ENCODE results near the gene TMEM214.

TMEM214 gene
- total RNA-seq: 30.6 to 41.6 (median 36.8) reads per million in 3 donors

DNA sequence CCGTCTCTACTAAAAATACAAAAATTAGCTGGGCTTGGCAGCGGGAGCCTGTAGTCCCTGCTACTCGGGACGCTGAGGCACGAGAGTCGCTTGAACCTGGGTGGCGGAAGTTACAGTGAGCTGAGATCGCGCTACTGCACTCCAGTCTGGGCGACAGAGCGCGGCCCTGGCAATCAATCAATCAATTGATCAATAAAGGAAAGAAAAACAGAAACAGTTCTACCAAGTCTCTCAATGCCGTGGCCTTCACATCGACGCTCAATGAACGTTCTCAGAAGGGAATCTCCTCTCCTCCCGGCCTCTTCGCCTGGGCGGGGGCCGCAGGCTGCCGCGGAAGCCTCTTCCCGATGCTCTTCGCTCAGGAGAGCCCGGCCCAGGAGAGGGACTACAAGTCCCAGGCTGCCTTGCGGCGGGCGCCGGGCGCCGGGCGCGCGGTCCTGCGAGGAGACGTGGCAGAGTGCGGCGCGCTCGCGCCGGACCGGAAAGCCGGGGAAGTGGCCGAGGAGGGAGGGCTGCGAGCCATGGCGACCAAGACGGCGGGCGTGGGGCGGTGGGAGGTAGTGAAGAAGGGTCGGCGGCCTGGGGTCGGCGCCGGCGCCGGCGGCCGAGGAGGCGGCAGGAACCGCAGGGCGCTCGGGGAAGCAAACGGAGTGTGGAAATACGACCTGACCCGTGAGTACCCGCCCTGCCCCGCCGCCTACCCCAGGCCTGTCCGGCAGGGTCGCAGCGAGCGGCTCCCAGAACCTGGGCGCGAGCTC, at the start of gene TMEM214:
Gene TMEM214 (plus strand): TSS at position 471 of the 758 bp plus-strand sequence. CDS start 51 bp downstream, at position 522.
- peaks cover 22% of the 10 kb centered on the region for H3K36me3 ChIP-seq (ENCODE audit: control insufficient read depth, insufficient read depth, low read length)

GRCh38 chr2:26983746-26984145, 49.0 kb upstream of the TMEM214 start:
- Histone ChIP-seq H3K4me1 (ENCODE audit: control insufficient read depth, insufficient read depth, low read length, poor library complexity, severe bottlenecking) (no peaks in the 10 kb centered on the region), H3K36me3 (ENCODE audit: control insufficient read depth, insufficient read depth, low read length) (no peaks in the 10 kb centered on the region), H3K27me3 (replicated peaks; ENCODE audit: control insufficient read depth, insufficient read depth, low read length, poor library complexity, severe bottlenecking) (no peaks in the 10 kb centered on the region), H3K27ac (ENCODE audit: insufficient read depth, low read length, poor library complexity, severe bottlenecking) (no peak overlapping the region), H3K4me3 (ENCODE audit: insufficient read depth, low read depth, low read length, poor library complexity, severe bottlenecking) (no peak overlapping the region), H3K9me3 (ENCODE audit: control insufficient read depth, low read length) (no peaks in the 10 kb centered on the region)
- no peak for DNase-seq

More for the DNA sequence above, at the start of gene TMEM214:
- peaks cover 14% of the 10 kb centered on the region for H3K4me1 ChIP-seq (ENCODE audit: control insufficient read depth, insufficient read depth, low read length, poor library complexity, severe bottlenecking)
- no peaks in the 10 kb centered on the region for H3K27me3 ChIP-seq (replicated peaks; ENCODE audit: control insufficient read depth, insufficient read depth, low read length, poor library complexity, severe bottlenecking)
- peak within 1 kb of the TSS; percentile 78 for H3K27ac ChIP-seq (ENCODE audit: insufficient read depth, low read length, poor library complexity, severe bottlenecking)
- peak within 1 kb of the TSS; percentile 80 for H3K4me3 ChIP-seq (ENCODE audit: insufficient read depth, low read depth, low read length, poor library complexity, severe bottlenecking)
- no peaks in the 10 kb centered on the region for H3K9me3 ChIP-seq (ENCODE audit: control insufficient read depth, low read length)
- peak; percentile 49 to 68 (median 63) for DNase-seq

DNA sequence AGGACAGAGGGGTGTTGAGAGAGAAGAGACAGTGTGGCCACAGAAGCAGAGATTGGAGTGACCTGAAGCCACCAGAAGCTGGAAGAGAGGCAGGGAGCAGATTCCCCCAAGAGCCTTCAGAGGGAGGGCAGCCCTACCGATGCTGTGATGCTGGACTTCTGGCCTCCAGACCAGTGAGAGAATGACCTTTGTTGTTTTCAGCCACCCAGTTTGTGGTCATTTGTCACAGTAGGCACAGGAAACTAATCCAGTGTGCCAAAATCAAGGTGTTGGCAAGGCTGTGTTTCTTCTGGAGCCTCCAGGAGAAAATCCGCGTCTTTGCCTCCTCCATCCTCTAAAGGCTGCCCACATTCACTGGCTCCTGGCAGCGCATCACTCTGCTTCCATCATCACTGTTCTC, 47.0 kb upstream of the TMEM214 start:
- Histone ChIP-seq H3K36me3 (ENCODE audit: control insufficient read depth, insufficient read depth, low read length) (no peaks in the 10 kb centered on the region), H3K4me3 (ENCODE audit: insufficient read depth, low read depth, low read length, poor library complexity, severe bottlenecking) (no peak overlapping the region), H3K27me3 (replicated peaks; ENCODE audit: control insufficient read depth, insufficient read depth, low read length, poor library complexity, severe bottlenecking) (no peaks in the 10 kb centered on the region), H3K27ac (ENCODE audit: insufficient read depth, low read length, poor library complexity, severe bottlenecking) (no peak overlapping the region), H3K4me1 (ENCODE audit: control insufficient read depth, insufficient read depth, low read length, poor library complexity, severe bottlenecking) (no peaks in the 10 kb centered on the region), H3K9me3 (ENCODE audit: control insufficient read depth, low read length) (no peaks in the 10 kb centered on the region)
- DNase-seq: no peak

- no peak for DNase-seq
- Histone ChIP-seq H3K27me3 (replicated peaks; ENCODE audit: control insufficient read depth, insufficient read depth, low read length, poor library complexity, severe bottlenecking) (no peaks in the 10 kb centered on the region), H3K27ac (ENCODE audit: insufficient read depth, low read length, poor library complexity, severe bottlenecking) (no peak overlapping the region), H3K36me3 (ENCODE audit: control insufficient read depth, insufficient read depth, low read length) (no peaks in the 10 kb centered on the region), H3K4me3 (ENCODE audit: insufficient read depth, low read depth, low read length, poor library complexity, severe bottlenecking) (no peak overlapping the region), H3K9me3 (ENCODE audit: control insufficient read depth, low read length) (no peaks in the 10 kb centered on the region), H3K4me1 (ENCODE audit: control insufficient read depth, insufficient read depth, low read length, poor library complexity, severe bottlenecking) (no peaks in the 10 kb centered on the region)
These were observed 46.2 kb upstream of the TMEM214 start for GRCh38 chr2:26986576-26986975.

DNA sequence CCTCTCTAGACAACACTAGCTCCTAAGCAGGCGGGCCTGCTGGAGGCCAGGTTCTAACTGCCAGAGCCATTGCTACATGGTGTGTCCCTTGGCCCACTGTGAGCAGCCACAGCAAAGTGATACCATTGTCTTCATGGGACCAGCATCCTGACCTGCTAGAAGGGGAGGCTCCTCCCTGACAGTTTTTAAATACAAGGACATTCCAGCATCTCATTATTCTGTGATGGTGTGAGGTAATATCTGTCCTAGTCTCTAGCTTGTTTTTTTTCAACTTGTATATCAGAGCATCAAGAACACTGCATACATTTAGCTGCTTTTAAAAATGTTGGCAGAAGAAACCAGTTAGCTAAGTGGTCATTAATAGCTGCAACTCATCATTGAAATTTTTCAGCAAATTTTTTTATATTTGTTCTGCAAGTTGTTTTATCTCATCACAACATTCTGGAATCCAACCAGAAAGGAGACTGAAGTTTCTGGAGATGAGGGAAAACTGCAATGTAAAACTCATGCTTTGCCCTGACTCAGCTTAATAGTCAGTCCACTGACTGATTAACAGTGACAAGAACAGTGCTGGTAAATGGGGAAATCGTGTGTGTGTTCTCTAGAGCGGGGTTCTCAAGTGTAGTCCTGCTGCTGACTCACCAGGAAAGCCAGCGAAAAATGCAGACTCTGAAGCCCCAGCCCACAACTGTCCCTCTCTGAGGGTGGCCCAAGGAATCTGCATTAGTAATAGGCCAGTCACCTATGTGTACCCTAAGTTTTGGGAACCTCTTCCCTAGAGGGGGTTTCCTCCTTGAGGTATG, 44.5 kb upstream of the TMEM214 start:
- no peaks in the 10 kb centered on the region for H3K9me3 ChIP-seq (ENCODE audit: control insufficient read depth, low read length)
- DNase-seq: no peak
- H3K27me3 ChIP-seq (replicated peaks; ENCODE audit: control insufficient read depth, insufficient read depth, low read length, poor library complexity, severe bottlenecking): no peaks in the 10 kb centered on the region
- no peak overlapping the region for H3K27ac ChIP-seq (ENCODE audit: insufficient read depth, low read length, poor library complexity, severe bottlenecking)
- no peak overlapping the region for H3K4me3 ChIP-seq (ENCODE audit: insufficient read depth, low read depth, low read length, poor library complexity, severe bottlenecking)
- no peaks in the 10 kb centered on the region for H3K4me1 ChIP-seq (ENCODE audit: control insufficient read depth, insufficient read depth, low read length, poor library complexity, severe bottlenecking)
- H3K36me3 ChIP-seq (ENCODE audit: control insufficient read depth, insufficient read depth, low read length): no peaks in the 10 kb centered on the region

DNA sequence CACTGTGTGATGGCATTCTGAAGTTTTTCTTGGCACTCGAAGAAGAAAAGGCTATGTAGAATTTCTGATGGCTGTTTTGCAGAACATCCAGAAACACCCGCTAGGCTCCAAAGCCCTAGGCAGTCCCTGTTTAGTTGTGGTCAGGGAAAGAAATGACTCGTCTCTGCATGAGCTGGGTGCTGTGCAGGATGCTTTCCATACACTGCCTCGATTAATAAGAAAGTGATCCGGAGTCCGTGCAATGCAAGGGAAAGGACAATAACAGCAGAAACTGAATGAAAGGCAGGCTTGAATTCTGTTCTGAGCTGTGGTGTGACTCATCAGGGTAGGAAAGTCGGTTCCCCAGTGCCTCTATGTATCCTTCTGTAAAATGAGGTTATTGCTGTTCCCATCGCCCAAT, 43.6 kb upstream of the TMEM214 start:
- H3K4me1 ChIP-seq (ENCODE audit: control insufficient read depth, insufficient read depth, low read length, poor library complexity, severe bottlenecking): no peaks in the 10 kb centered on the region
- no peak for DNase-seq
- H3K36me3 ChIP-seq (ENCODE audit: control insufficient read depth, insufficient read depth, low read length): no peaks in the 10 kb centered on the region
- no peaks in the 10 kb centered on the region for H3K27me3 ChIP-seq (replicated peaks; ENCODE audit: control insufficient read depth, insufficient read depth, low read length, poor library complexity, severe bottlenecking)
- no peak overlapping the region for H3K27ac ChIP-seq (ENCODE audit: insufficient read depth, low read length, poor library complexity, severe bottlenecking)
- H3K4me3 ChIP-seq (ENCODE audit: insufficient read depth, low read depth, low read length, poor library complexity, severe bottlenecking): no peak overlapping the region
- H3K9me3 ChIP-seq (ENCODE audit: control insufficient read depth, low read length): no peaks in the 10 kb centered on the region

- Histone ChIP-seq H3K9me3 (ENCODE audit: control insufficient read depth, low read length) (no peaks in the 10 kb centered on the region), H3K4me1 (ENCODE audit: control insufficient read depth, insufficient read depth, low read length, poor library complexity, severe bottlenecking) (no peaks in the 10 kb centered on the region), H3K4me3 (ENCODE audit: insufficient read depth, low read depth, low read length, poor library complexity, severe bottlenecking) (no peak overlapping the region), H3K27ac (ENCODE audit: insufficient read depth, low read length, poor library complexity, severe bottlenecking) (no peak overlapping the region), H3K36me3 (ENCODE audit: control insufficient read depth, insufficient read depth, low read length) (no peaks in the 10 kb centered on the region), H3K27me3 (replicated peaks; ENCODE audit: control insufficient read depth, insufficient read depth, low read length, poor library complexity, severe bottlenecking) (no peaks in the 10 kb centered on the region)
- no peak for DNase-seq
These were observed 41.0 kb upstream of the TMEM214 start for GRCh38 chr2:26991717-26992116.

DNA sequence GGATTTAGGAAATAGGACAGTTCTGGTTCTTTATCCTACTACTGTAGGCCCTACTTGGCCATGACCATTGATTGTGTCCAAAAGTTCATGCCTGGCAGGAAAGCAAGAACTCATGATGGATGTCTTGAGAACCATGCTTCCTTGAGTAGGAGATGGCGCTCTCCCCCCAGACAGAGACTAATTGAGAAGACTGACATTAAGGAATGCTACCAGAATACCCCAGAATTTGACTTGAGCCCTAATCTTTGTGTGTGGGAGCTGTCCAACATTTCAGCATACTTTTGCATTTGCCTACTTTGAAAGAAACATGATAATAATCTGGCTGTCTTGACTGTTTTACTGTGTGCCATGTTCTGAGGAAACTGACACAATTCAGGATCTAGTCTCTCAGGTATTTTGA, 39.0 kb upstream of the TMEM214 start:
- Histone ChIP-seq H3K36me3 (ENCODE audit: control insufficient read depth, insufficient read depth, low read length) (no peaks in the 10 kb centered on the region), H3K27me3 (replicated peaks; ENCODE audit: control insufficient read depth, insufficient read depth, low read length, poor library complexity, severe bottlenecking) (no peaks in the 10 kb centered on the region), H3K27ac (ENCODE audit: insufficient read depth, low read length, poor library complexity, severe bottlenecking) (no peak overlapping the region), H3K4me1 (ENCODE audit: control insufficient read depth, insufficient read depth, low read length, poor library complexity, severe bottlenecking) (no peaks in the 10 kb centered on the region), H3K4me3 (ENCODE audit: insufficient read depth, low read depth, low read length, poor library complexity, severe bottlenecking) (no peak overlapping the region), H3K9me3 (ENCODE audit: control insufficient read depth, low read length) (no peaks in the 10 kb centered on the region)
- DNase-seq: no peak

DNA sequence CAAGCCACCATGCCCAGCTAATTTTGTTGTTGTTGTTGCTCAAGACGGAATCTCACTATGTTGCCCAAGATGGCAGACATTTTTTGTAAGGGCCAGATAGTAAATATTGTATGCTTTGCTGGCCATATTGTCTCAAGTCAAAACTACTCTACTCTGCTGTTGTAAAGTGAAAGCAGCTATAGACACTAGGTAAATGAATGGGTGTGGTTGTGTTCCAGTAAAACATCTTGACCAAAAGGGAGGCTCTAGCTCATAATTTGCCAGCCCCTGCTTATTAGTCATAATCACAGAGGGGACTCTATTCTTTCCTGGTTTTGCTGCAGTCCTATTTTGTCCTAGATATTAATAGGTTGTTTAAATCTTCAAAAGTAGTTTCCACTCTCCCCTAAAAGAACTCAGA, 37.8 kb upstream of the TMEM214 start:
- DNase-seq: no peak
- no peak overlapping the region for H3K27ac ChIP-seq (ENCODE audit: insufficient read depth, low read length, poor library complexity, severe bottlenecking)
- no peaks in the 10 kb centered on the region for H3K9me3 ChIP-seq (ENCODE audit: control insufficient read depth, low read length)
- H3K36me3 ChIP-seq (ENCODE audit: control insufficient read depth, insufficient read depth, low read length): no peaks in the 10 kb centered on the region
- no peaks in the 10 kb centered on the region for H3K4me1 ChIP-seq (ENCODE audit: control insufficient read depth, insufficient read depth, low read length, poor library complexity, severe bottlenecking)
- no peak overlapping the region for H3K4me3 ChIP-seq (ENCODE audit: insufficient read depth, low read depth, low read length, poor library complexity, severe bottlenecking)
- no peaks in the 10 kb centered on the region for H3K27me3 ChIP-seq (replicated peaks; ENCODE audit: control insufficient read depth, insufficient read depth, low read length, poor library complexity, severe bottlenecking)

DNA sequence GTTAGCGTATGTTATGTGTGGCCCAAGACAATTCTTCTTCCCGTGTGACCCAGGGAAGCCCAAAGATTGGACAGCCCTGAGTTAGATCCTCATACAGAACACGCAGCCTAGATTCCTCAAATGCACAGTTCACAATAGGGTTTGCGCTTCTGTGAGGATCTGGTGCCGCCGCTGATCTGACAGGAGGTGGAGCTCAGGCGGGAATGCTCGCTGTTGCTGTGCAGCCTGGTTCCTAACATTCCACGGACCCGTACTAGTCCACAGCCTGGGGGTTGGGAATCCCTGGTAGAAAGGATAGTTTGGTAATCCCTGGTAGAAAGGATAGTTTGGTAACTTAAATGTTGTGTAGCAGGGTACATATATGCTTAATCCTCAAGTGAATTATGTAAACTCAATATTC, 35.4 kb upstream of the TMEM214 start:
- DNase-seq: no peak
- H3K27ac ChIP-seq (ENCODE audit: insufficient read depth, low read length, poor library complexity, severe bottlenecking): no peak overlapping the region
- H3K36me3 ChIP-seq (ENCODE audit: control insufficient read depth, insufficient read depth, low read length): no peaks in the 10 kb centered on the region
- no peak overlapping the region for H3K4me3 ChIP-seq (ENCODE audit: insufficient read depth, low read depth, low read length, poor library complexity, severe bottlenecking)
- H3K4me1 ChIP-seq (ENCODE audit: control insufficient read depth, insufficient read depth, low read length, poor library complexity, severe bottlenecking): no peaks in the 10 kb centered on the region
- H3K27me3 ChIP-seq (replicated peaks; ENCODE audit: control insufficient read depth, insufficient read depth, low read length, poor library complexity, severe bottlenecking): no peaks in the 10 kb centered on the region
- H3K9me3 ChIP-seq (ENCODE audit: control insufficient read depth, low read length): no peaks in the 10 kb centered on the region

All from effector memory CD4-positive, alpha-beta T cell (primary cell).